Heart right ventricle (tissue), 16 donors: ENCODE results near the gene KIF1A. TPM values are rescaled to one million over a fixed set of nuclear protein-coding genes. Genes with fewer than 3 reads are reported as not detected.
"Not testable (repeated sequence)": the region's sequence is repeated elsewhere in the genome, so short reads cannot be mapped to it uniquely, and the experiment has no call there.

Experiments
- ATAC-seq, 8 donors: fragments of 200-7000 bp; cut with Tn5 transposase; one replicate each; pipeline ENCODE4 v1.9.1; 2020; ENCODE audit warnings: mild to moderate bottlenecking in 8 of 8, moderate library complexity in 8 of 8, moderate number of reproducible peaks in 1 of 8
- DNase-seq, 2 donors: peaks; one replicate each; pipeline ENCODE4 v3.0.0-alpha.2; 2020
- H3K27ac ChIP-seq, 10 donors: fragments of 200-600 bp; sonication (generic) in 2 of 10; one replicate each; pipeline versions ENCODE4 v1.5.0 to v1.8.0; 2020 to 2022; ENCODE audit warnings: mild to moderate bottlenecking in 3 of 10
- H3K27me3 ChIP-seq, 7 donors: fragments of 200-600 bp; one replicate each; pipeline ENCODE4 v1.8.0; 2021 to 2022; ENCODE audit warnings: mild to moderate bottlenecking in 2 of 7
- H3K36me3 ChIP-seq, 9 donors: fragments of 200-600 bp; sonication (generic) in 1 of 9; one replicate each; pipeline versions ENCODE4 v1.5.0 to v1.8.0; 2020 to 2022; ENCODE audit warnings: mild to moderate bottlenecking in 2 of 9
- H3K4me1 ChIP-seq, 9 donors: fragments of 200-600 bp; sonication (generic) in 1 of 9; one replicate each; pipeline versions ENCODE4 v1.5.0 to v1.8.0; 2020 to 2022; ENCODE audit warnings: mild to moderate bottlenecking in 4 of 9
- H3K4me3 ChIP-seq, 10 donors: fragments of 200-600 bp; sonication (generic) in 2 of 10; one replicate each; pipeline versions ENCODE4 v1.5.0 to v1.8.0; 2020 to 2022; ENCODE audit warnings: mild to moderate bottlenecking in 7 of 10, moderate library complexity in 2 of 10
- H3K9me3 ChIP-seq, 11 donors: fragments of 200-600 bp in 10 of 11; sonication (generic) in 2 of 11; one replicate each; pipeline versions ENCODE4 v1.5.0 to v1.8.0; 2013 to 2022; ENCODE audit warnings: mild to moderate bottlenecking in 2 of 11, control low read depth in 1 of 11, moderate library complexity in 1 of 11
- WGBS, 2 donors: extraction: QIAGEN DNeasy Blood & Tissue Kit; methylation state at CpG; one replicate each; pipeline ENCODE4 v1.1.7; 2013; ENCODE audit warnings: inconsistent platforms in 1 of 2; 5-methylcytosine and 5-hydroxymethylcytosine counted together
- intact Hi-C, 10 donors: fragments of 100-400 bp; cut with DNase I; formaldehyde crosslinking; loops; one replicate each; pipeline versions ENCODE4 v1.11.1 to v1.14.2; 2022
- polyA plus RNA-seq, 2 donors: library from polyadenylated mRNA; stranded (reverse); fragments of 200-250 nt; gene quantifications; one replicate each; pipeline ENCODE4 v1.2.3, GENCODE V29; 2013
- total RNA-seq, 10 donors: library from RNA; stranded (reverse); fragmentation: NEBNext Ultra II Directional in 3 of 10; extraction: Animal tissue kit (Norgen Biotek cat#: 25700) in 3 of 10; gene quantifications; one replicate each; pipeline versions ENCODE4 v1.2.1 to v1.2.4, GENCODE V29; 2021 to 2023
- TF ChIP-seq, protein P1 (sequence below), 9 donors: fragments of 200-600 bp; sonication (generic) in 2 of 9; IDR thresholded peaks; one replicate each; pipeline versions ENCODE4 v1.5.0 to v1.8.0; 2021 to 2022; ENCODE audit warnings: antibody characterized with exemption in 9 of 9, mild to moderate bottlenecking in 5 of 9, moderate library complexity in 1 of 9
- donor health status: Arrhythmogenic right ventricular cardiomyopathy.
- donor health status: ischemic (EF 13 %, LVEDD 7.1; RV severe dilation, severe dysfunction).
- donor health status: healthy with polysubstance abuse.
- donor health status: DM: no; HTN: yes; CAD: no.
- donor health status: DM: no; HTN: no; CAD: no.
- donor health status: ischemic (EF 25% LVEDD 6.9; RV normal size, moderate dysfunction).
- donor health status: ischemic (EF 25% LVEDD 5.7; RV mildly dilated, moderate dysfunction).
- donor health status: healthy.
- donor health status: DM: yes; HTN: yes; CAD: no.
- donor health status: Ischemic cardiomyopathy.
- donor health status: ischemic (EF 35%, LVEDD 5.7; RV mildly dilated, moderate dysfunction).
- donor health status: nonischemic (EF 11% LVEDD 7.7; RV severe dilation, severe dysfunction).
- donor health status: DM: yes; HTN: yes; CAD: no.
- donor health status: PGD.
- donor health status: ischemic (EF 29% LVEDD 5.4; RV normal size, mild dysfunction).
- donor health status: nonischemic (EF 23%, LVEDD 6.1; RV moderate dilation, normal function).

The KIF1A gene
- total and polyA plus RNA-seq, 12 donors, result 0.37 to 21.4 (median 1.4) TPM

DNA sequence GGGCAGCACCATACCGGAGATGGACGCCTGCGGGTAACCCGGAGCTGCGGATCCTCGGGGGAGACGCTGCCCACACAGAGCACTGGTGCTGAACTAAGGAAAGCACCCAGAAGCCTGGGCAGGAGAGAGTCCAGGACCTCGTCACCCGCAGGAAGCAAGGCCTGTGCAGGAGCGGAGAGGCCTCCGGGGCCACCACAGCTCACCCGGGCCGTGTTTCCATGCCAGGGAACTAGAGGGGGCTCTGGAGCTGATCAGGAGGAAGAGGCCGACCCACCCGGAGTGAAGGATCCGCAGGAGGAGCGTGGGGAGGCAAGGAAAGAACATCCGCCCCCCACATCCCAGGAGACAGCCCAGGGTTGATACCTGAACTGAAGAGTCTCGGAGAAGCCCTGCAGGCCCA, 141.1 kb downstream of the KIF1A start:
- H3K4me3 ChIP-seq, H3K27ac ChIP-seq, H3K36me3 ChIP-seq, H3K4me1 ChIP-seq, DNase-seq, intact Hi-C loops, ATAC-seq, H3K9me3 ChIP-seq: not testable (repeated sequence)
- peaks cover 0 to 11% (median 0%) of the 10 kb centered on the region in 7 donors for H3K27me3 ChIP-seq
- no CpG with 5 or more reads among the region's 19 CpGs for WGBS, 2 donors

GRCh38 chr2:240678043-240678442, 142.0 kb downstream of the KIF1A start:
- H3K4me1 ChIP-seq, DNase-seq, H3K9me3 ChIP-seq, ATAC-seq, H3K4me3 ChIP-seq, intact Hi-C loops, H3K36me3 ChIP-seq, H3K27ac ChIP-seq: not testable (repeated sequence)
- H3K27me3 ChIP-seq, result peaks cover 0 to 18% (median 6%) of the 10 kb centered on the region in 7 donors
- 33 to 60% methylated on average over 1 to 6 of the region's 14 CpGs for WGBS, 2 donors

DNA sequence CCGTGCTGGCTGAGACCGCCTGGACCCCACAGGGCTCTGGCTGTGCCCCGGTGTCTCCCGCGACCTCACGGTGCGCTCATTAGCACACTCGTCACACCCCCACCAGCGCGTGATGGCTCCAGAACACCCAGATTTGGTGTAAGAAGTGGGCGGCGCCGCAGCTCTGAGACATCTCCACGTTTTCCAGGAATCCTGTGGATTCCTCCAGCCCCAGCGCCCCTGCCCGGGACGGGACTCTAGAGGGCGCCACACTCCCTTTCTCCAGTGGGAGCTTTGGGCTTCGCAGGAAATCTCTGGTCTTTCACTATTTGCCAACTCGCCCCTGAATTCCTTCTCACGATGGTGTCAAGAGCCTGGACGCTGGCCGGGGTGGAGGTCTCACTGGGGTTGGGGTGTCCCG, 144.7 kb downstream of the KIF1A start:
- H3K9me3 ChIP-seq, H3K4me3 ChIP-seq, intact Hi-C loops, H3K27ac ChIP-seq, H3K4me1 ChIP-seq, DNase-seq, H3K36me3 ChIP-seq: not testable (repeated sequence)
- peak in 5 of 8 donors; percentile 36 to 46 (median 38) for ATAC-seq
- WGBS, 2 donors, result no CpG with 5 or more reads among the region's 24 CpGs
- H3K27me3 ChIP-seq, result peaks cover 0 to 41% (median 25%) of the 10 kb centered on the region in 7 donors

DNA sequence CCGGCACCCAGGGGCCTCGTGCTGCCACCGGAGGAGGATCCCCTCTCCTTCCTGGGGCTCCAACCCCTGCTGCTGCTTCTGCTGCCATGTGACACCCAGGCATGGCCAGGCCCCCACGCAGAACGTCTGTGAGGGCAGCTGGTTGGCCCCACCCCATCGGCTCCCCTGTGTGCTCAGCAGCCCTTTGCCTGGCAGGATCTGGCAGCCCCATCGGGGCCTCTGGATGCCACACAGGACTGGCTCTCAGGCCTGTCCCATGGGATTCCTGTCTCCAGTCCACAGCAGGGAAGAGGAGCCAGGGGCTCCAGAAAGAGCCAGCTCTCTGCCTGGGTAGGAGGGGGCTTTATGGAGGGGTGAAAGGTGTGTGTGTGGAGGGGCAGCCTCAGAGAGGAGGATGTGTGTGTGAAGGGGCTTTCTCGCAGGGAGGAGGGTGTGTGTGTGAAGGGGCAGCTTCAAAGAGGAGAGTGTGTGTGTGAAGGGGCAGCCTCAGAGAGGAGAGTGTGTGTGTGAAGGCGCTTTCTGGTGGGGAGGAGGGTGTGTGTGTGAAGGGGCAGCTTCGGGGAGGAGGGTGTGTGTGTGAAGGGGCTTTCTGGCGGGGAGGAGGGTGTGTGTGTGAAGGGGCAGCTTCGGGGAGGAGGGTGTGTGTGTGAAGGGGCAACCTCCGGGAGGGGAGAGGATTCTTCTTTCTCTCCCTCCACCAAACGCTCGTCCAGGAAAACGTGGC, 145.4 kb downstream of the KIF1A start:
- 39% methylated on average over 12 of the region's 16 CpGs for WGBS, 2 donors
- H3K27me3 ChIP-seq, result peaks cover 0 to 46% (median 25%) of the 10 kb centered on the region in 7 donors
- H3K27ac ChIP-seq, H3K4me3 ChIP-seq, intact Hi-C loops, DNase-seq, H3K4me1 ChIP-seq, H3K36me3 ChIP-seq, H3K9me3 ChIP-seq: not testable (repeated sequence)
- peak in 2 of 8 donors; percentile 61 to 63 for ATAC-seq

DNA sequence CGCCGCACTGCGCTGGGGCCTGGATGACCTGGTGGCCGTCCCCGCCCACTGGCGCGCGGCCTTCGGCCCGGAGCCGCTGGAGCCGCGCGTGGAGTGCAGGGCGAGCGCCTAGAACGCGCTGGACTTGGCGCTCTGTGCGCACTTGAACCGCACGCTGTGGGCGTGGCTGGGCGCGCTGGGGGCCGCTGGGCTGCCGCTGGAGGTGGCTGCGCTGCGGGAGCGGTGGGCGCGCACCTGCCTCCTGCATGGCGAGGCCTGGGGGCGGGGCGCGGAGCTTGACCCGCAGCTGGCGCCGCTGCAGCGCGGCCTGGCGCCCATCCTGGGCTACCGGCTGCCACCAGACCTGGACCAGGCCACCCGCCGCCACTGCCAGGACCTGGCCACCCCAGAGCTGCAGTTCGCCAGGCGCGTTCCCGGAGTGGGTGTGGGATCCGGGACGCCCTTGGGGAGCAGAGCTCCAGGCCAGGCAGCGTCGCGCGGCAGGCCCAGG, 147.3 kb downstream of the KIF1A start:
- no peak for DNase-seq
- peak in 3 of 8 donors; percentile 30 to 36 (median 33) for ATAC-seq
- H3K27ac ChIP-seq, result no peak overlapping the region

GRCh38 chr2:240672076-240672700, 147.8 kb downstream of the KIF1A start:
- 46 to 55% methylated on average over 42 to 46 of the region's 46 CpGs for WGBS, 2 donors

More for the DNA sequence above, 147.3 kb downstream of the KIF1A start:
- TF ChIP-seq, protein P1, sequence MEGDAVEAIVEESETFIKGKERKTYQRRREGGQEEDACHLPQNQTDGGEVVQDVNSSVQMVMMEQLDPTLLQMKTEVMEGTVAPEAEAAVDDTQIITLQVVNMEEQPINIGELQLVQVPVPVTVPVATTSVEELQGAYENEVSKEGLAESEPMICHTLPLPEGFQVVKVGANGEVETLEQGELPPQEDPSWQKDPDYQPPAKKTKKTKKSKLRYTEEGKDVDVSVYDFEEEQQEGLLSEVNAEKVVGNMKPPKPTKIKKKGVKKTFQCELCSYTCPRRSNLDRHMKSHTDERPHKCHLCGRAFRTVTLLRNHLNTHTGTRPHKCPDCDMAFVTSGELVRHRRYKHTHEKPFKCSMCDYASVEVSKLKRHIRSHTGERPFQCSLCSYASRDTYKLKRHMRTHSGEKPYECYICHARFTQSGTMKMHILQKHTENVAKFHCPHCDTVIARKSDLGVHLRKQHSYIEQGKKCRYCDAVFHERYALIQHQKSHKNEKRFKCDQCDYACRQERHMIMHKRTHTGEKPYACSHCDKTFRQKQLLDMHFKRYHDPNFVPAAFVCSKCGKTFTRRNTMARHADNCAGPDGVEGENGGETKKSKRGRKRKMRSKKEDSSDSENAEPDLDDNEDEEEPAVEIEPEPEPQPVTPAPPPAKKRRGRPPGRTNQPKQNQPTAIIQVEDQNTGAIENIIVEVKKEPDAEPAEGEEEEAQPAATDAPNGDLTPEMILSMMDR (IDR thresholded peaks at IDR 0.05), result no peak
- Histone ChIP-seq H3K36me3 (no peaks in the 10 kb centered on the region), H3K4me3 (peak overlapping the region in 4 of 10 donors; percentile 5 to 13 (median 8)), H3K27me3 (peaks cover 0 to 46% (median 28%) of the 10 kb centered on the region in 7 donors), H3K9me3 (no peaks in the 10 kb centered on the region), H3K4me1 (no peaks in the 10 kb centered on the region)
- WGBS, 2 donors, result 6% methylated on average over 52 to 55 of the region's 55 CpGs
- intact Hi-C loops, result no loop called here

More at GRCh38 chr2:240672076-240672700, 147.8 kb downstream of the KIF1A start:
- Histone ChIP-seq H3K27ac (no peak overlapping the region), H3K27me3 (peaks cover 0 to 48% (median 34%) of the 10 kb centered on the region in 7 donors), H3K36me3 (no peaks in the 10 kb centered on the region), H3K9me3 (no peaks in the 10 kb centered on the region), H3K4me3 (peak overlapping the region in 3 of 10 donors; percentile 5 to 13 (median 12)), H3K4me1 (no peaks in the 10 kb centered on the region)
- intact Hi-C loops, result no loop called here
- TF ChIP-seq, protein P1 (IDR thresholded peaks at IDR 0.05), result no peak
- ATAC-seq (no peak), DNase-seq (no peak)
